Vagina (tissue), 2 donors: Measurements from ENCODE around the gene FHDC1.

ENCODE experiments used
- CTCF ChIP-seq, 3 experiments: fragments of 450-650 bp in 2 of 3; fragments of 200-600 bp in 1 of 3; sonication (generic) in 1 of 3; IDR thresholded peaks; one replicate each; pipeline ENCODE4 v1.5.1; 2017 to 2019; ENCODE audit warnings: antibody characterized with exemption in 3 of 3, mild to moderate bottlenecking in 2 of 3, moderate library complexity in 2 of 3
- POLR2A ChIP-seq, 2 donors: fragments of 450-650 bp; IDR thresholded peaks; one replicate each; pipeline ENCODE4 v1.6.1; 2017; ENCODE audit warnings: antibody characterized with exemption in 2 of 2, mild to moderate bottlenecking in 2 of 2, moderate library complexity in 2 of 2
- POLR2AphosphoS5 ChIP-seq, 2 donors: sonication (generic); formaldehyde crosslinking; IDR thresholded peaks; one replicate each; pipeline ENCODE4 v1.9.0; 2017; ENCODE audit warnings: antibody characterized with exemption in 2 of 2, mild to moderate bottlenecking in 2 of 2, low read depth in 1 of 2; ENCODE audit not compliant: insufficient read depth in 1 of 2

GRCh38 chr4:152910521-152910920 is 25.6 kb upstream of the FHDC1 start:
- TF ChIP-seq POLR2A (IDR thresholded peaks at IDR 0.05) (no peak), CTCF (IDR thresholded peaks at IDR 0.05) (no peak), POLR2AphosphoS5 (IDR thresholded peaks at IDR 0.05; ENCODE audit: insufficient read depth in 1 of 2, low read depth in 1 of 2) (no peak)
